Stimulated activated CD8-positive, alpha-beta memory T cell treated with anti-CD3 and anti-CD28 coated beads, Interleukin-4, amount 100 ng/mL, for 24 hours (primary cell): ENCODE data around the gene VSIR.
A peak's percentile ranks its signal among the peaks of the same experiment; 100 is the strongest.

Source experiments
- DNase-seq: peaks from one replicate; pipeline ENCODE4 v3.0.0-alpha.2; 2020; ENCODE audit warnings: low read depth

Gene VSIR

DNA sequence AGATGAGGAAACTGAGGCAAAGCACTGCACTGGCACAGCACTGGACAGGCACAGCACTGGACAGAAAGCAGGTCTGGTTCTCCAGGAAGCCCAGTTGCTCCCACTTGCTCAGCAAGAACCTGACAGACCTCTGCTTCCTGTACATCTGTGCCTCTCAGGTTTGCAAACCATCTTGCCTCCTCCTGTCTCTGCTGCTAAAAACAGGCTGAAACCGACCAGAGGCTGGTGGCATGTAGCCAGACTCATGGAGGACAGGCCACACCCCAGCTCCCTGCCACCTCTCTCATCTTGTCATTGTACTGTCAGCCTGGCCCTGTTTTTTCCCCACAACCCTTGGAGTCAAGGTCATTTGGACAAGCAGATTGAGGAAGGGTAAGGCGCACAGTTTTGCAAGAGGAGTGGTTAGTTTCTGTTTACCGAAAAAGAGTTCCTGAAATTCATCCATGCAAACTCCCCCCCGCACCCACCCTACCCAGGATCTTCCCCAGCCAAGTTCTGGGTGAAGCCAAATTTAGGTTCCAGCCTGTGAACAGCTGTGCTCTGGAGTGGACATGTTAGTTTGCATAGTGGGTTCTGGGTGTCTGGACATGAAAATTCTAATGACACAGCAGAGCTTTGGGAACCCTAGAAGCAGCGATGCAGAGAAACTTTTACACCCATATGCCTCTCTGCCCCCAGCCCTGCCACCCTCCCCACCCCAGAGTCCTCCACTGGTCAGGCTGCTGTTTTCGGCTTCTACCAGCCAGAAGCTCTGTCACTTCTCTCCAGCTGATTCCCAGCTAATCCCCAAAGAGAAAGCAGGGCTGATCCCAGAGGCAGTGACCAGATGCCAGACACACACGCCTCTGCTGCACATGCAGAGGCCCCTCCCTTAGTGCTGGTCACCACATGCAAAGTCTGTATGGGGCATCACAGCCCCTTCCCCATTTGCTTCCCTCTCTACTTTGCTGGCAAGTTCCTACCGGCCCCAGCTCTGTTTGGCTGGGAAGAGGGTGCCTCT lies 45.3 kb downstream of the VSIR start:
- no peak for DNase-seq

DNA sequence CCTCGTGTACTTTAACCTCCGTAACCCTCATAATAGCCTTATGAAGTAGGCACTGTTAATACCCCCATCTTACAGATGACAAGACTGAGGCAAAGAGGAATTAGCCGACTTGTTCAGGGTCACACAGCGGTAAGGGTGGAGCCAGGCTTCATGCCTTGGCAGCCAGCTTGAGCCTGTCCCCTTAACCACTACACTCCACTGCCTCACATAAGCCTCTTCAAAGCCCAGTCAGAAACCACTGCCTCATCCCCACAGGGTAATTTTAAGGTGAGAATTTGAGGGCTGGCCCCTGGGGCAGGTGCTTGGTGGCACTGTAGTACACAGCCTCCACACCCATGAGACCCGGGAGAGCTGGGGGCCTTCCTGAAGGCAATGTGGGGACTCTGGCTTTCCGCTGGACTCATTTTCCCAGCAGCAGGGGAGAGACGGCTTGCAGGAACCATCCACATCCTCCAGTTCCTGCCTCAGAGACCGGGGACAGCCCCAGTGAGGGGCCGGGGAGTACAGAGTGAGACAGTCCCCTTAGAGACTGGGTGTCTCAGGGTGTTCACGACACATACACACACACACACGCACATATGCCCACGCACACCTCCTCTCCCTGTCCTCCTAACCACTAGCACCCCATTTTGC lies 46.1 kb downstream of the VSIR start:
- no peak for DNase-seq

DNA sequence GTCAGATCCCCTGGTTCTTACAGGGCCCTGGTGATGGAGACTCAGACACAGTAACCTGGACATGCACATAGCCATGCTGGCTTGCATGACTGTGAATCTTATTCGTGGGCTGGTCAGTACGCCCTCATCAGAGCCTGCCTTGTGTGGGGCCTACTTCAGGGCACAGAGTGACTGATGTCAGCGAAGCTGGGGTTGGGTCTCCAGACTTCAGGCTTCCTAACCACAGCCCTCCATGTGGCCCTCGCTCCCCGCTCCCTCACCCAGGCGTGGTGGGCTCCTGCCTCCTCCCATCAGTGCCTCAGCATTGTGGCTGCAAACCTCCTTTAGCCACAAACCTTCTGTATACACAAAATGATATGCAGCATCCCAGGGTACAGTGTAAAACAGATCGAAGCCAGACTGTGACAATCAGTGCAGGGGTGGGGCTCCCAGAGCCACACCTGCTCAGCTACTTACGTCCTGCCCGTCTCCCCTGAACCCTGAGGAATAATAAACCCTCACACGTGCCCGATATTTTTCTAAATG lies 46.7 kb downstream of the VSIR start:
- DNase-seq = peak; percentile 44

DNA sequence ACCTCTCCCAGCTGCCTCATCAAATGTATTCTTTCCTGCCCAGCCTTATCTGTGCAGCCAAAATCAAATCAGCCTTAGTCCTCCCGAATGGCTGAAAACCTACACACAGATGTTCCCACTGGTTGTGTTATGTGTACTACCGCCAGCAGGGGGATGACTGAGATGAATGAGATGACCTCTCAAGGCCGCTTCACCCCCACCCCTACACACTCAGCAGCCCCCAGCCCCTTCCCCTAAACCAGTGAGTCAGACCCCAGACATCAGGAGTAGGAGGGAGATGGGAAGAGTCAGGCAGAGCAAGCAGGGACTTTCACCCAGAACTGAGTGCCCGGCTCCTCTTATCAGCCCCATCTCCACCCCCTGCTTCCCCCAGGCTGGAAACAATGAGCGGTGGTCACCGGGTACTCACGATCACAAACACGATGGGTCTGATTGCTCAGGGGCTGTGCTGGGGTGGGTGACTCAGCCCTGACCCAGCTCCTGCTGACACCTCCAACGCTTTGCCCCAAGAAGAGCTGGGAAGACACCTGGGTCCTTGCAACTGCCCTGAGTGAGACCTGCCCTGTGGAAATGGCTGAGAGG lies 47.2 kb downstream of the VSIR start:
- DNase-seq = peak; percentile 68

DNA sequence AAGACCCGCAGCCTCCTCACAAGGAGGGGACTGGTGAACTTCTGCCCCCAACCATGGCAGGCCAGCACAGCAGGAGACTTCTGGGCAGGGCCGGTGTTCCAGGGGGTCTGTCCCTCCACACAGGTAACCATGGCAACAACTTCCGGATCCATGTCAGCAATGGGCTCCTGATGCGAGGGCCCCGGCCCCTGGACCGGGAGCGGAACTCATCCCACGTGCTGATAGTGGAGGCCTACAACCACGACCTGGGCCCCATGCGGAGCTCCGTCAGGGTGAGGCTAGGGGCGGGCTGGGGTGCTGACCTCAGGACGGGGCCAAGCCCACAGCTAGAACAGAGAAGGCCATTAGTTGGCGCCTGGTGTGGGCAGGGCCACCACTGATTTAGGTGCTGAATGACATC lies 48.1 kb downstream of the VSIR start:
- no peak for DNase-seq

DNA sequence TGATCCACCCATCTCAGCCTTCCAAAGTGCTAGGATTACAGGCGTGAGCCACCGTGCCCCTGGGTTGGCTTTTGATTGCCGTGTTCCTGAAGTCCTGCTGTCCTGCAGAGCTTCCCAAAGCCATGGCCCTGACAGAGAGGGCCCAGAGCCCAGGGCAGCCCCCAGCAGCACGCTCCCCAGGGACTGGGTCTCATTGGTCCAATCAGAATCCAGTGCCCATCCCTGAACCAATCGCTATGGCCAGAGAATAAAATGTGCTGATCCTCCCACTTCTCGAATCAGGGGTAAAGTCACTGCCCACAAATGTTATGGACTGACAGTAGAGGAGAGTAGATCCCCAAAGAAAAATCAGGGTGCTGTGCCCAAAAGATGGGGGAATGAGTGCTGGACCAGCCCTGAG lies 48.8 kb downstream of the VSIR start:
- DNase-seq = no peak

DNA sequence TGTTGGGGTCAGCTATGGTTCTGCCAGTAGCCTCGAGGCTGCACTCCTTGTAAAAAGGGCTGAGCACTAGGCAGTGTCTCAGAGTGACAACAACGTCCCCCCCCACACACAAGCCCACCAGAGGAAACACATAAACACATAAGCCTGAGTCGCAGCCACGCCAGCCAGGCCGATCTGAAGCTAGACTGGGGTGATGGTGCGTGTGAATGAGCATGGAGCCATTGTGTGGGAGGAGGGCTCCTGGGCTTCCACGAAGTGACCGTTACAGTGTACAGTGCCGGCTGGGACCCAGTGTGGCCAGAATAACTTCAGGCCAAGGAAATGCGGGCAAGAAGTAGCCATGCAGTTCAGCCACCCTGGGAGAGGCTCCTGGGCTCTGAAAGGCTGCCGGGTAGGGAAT lies 50.0 kb downstream of the VSIR start:
- DNase-seq = no peak

DNA sequence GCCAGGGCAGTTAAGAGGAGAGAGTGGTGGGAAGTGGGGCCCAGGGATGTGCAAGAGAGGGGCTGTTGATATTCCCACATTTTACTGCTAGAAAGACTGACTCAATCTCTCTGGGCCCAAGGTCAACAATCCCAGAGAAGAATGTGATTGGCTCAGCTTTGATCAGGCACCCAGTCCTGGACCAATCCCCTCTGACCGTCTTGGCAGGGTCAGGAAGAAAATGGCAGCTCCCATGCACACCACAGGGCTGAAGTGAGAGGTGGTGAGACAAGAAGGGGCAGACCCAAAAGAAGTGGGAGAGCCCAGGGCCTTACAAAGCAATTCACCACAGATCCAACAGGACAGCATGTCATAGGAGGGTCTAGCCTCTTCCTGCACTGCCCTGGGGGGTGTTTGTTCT lies 50.5 kb downstream of the VSIR start:
- DNase-seq = no peak

DNA sequence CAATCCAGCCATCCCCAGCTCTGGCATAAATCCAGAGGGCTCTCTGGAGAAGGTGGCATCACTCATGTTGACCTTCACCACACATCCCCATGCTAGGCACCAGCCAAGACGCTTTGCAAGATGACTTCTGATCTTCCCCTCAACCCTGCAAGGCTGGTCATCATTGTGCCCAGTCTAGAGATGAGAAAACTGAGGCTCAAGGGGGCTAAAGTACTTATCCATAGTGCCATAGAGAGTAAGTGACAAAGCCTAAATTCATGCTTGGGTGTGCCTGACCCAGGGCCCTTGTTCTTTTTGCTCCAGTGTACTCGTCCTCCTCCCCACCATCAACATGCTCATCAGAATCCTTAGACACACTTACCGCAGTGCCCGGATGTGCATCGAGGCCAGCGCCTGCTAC lies 52.0 kb downstream of the VSIR start:
- no peak for DNase-seq

DNA sequence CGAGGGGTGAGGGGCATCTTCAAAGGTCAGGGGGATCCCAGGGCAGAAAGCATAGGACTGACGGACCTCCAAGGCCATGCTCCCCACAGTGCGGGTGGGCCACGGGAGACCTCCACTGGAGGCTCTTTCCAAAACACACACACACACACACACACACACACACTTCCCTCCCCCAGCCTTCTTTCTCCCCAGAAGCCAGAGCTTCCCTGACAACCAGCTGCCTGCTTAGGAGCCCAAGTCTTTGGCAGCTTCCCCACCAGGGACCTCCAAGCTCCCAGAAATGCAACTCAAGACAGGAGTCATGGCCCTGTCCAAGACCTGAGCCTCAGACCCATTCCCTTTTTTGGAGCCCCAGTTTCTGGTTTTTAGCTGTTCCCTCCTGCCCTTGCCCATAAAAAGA lies 53.0 kb downstream of the VSIR start:
- DNase-seq = no peak

DNA sequence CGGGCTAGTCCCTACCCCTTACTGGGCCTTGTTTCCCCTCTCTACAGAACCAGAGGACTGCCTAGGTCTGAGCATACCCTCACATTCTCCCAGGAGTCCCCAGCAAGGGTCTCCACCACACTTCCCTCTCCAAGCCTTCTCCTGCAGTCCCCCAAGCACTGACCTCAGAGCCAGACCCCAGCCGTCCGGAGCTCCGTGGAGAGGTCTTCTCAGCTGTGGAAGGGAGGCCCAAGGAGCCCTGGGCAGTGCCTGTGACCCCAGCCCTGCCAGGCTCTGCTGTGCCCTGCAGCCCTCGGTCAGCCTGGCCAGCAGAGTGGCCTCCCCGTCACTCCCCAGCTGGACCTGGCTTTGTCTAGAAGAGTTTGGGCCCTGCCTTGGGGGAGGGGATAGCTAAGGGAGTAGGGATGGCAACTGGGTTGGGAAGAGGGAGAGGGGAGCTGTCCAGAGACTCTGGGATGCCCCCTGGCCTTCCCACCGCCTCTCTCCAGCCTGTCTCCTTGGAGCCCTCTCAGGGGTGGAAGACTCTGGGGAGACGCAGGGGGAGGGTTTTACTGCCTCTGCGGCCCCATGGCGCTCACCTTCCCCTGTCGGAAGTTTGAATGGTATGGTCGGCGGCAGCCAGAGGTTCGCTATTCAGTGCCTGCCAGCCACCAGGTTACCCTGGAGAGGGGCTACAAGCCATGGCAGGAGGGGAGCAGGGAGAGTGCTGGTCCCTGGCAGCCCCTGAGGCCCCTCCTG lies 53.7 kb downstream of the VSIR start, which contains the start of gene C10orf105:
TSS of gene C10orf105 (minus strand) at position 315 of the 738 bp plus-strand sequence. CDS start 3,441 bp downstream, outside the sequence.
- no peak for DNase-seq

DNA sequence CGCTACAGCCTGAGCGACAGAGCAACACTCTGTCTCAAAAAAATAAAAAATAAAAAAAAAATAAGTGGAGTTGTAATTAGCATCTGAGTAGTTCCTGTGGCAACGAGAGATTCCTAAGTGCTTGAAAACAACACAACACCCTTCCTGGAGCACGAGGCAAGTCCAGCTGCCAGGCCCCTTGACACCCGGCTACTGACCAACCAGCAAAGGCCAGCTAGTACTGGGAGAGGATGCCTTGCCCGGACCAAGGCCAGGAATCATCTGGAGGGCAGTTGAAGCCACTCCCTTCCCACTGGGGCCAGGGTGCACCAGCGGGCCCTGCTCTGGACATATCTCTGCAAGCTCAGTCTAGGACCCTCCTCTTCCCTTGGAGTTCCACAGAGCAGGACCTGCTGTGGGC lies 54.3 kb downstream of the VSIR start:
- no peak for DNase-seq

DNA sequence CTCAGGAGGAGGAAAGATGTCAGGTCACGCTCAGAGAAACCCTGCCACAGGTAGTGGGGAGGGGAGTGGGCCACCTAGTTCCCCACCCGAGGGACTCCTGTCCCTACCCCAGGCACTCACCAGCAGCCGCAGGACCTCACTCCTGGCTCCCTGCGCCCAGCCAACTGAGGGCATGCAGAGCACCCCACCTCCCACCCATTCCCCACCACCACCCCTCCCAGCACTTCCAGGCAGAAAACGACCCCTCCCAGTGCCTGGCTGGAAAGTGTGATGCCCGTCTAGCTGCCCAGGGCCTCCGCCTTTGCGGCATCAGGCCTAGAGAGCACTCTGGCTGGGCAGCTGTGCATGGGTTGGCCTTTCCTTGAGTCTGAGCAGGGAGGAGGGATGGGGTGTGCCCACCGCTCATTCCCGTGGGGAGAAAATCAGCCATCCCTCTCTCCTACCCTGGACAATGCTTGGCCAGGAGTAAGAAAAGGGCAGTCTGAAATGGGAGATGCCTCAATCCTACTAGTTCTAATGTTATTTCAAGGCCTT lies 55.1 kb downstream of the VSIR start:
- DNase-seq = no peak

DNA sequence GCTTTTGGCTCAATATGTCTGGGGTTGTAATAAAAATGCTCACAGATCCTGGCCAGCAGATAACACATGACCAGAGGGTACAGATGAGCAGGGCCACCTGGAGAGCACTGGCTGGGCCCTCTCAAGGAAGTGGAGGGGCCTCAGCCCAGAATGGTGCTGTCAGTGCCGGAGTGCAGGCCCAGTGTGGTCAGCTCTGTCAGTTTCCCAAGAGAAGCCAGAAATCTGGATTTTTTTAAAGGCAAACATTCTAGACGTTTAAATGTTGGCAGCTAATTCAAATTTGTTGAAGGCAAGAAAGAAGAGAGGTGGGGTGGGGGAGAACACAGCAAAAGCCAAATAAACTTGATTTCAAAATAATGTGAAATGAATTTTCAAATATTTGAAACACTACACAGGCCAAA lies 55.8 kb downstream of the VSIR start:
- DNase-seq = no peak

DNA sequence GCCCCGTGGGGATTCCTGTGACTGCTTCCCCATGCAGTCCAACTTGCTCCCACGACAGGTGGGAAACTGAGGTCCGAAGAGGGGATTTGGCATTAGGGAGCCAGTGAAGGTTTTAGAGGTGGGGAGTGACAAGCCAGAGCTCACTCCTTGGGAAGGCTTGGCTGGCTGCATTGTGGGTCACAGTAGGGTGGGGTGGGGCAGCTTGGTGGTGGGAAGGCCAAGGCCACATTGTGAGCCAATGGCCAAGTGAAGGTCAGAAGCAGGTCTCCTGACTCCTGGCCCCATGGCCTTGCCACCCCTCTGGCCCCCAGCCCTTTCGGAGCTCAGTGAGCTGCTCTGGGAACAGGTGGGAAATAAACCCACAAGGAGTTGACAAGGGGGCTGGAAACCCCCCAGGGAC lies 56.3 kb downstream of the VSIR start:
- DNase-seq = no peak

DNA sequence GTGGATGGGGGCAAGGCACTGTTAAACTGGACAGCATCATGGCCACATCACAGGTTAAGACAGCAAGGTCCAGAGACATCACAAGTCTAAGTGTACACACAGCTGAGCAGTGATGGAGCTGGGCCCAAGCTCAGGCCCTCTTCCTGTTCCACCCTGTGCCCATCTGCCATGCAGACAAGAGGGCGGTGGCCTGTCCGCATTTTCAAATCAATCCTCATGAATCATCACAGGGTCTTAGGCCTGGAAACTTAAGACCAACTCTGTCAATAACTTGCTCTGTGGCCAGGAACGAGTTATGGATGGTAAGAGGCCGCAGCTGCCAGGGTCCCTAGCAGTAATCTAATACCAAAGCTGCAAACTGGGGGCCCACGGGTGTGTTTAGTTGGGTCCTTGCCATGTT lies 56.9 kb downstream of the VSIR start:
- no peak for DNase-seq

DNA sequence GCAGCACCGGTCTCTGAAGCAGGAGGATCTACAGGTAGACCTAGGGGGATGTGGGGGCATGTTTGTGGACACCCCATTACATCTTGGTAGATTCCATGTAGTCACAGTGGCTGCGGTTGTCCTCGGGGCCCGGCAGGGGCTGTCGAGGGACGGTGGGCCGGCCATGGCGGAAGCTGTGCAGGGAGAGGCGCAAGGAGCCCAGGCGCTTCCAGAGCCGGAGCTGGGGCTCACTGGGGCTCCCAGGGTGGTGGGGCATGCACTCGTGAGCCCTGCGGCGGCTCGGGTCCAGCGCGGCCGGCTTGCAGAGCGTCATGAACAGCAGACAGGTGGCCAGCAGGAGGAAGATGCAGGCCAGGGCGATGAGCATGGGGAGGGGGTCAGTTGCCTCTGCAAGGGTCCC lies 57.5 kb downstream of the VSIR start:
- no peak for DNase-seq

DNA sequence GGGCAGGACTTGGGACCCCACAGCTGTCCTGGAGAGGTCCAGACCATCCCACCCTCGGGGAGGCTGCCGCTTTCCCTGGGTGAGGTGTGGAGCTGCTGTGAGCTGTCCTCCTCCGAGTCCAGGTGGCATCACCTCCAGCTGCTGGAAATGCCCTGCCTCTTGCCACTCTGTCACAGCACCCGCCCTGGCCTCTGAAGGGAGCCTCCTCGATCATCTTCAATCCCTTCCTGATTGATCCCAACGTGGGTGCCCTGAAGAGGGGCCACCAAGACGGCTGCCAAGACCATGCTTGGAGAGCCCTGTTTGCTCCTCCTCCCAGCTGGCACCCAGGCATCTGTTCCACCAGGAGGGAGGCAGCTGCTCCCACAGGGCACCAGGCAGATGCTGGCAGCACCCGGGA lies 58.3 kb downstream of the VSIR start:
- DNase-seq = no peak

DNA sequence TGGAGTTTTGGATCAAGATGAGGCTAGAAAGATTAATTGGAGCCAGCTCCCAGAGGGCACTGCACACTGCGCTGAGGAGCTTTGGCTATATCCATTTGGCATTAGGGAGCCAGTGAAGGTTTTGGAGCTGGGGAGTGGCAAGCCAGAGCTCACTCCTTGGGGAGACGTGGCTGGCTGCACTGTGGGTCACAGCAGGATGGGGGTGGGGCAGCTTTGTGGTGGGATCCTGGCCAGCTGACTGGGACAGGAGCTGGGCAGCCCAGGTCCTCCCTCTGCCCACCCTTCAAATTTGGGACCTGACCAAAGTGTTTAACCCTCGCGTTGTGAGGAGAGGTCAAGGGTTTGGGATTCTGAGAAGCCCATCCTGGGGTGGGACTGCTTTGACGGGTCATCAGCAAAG lies 58.7 kb downstream of the VSIR start:
- DNase-seq = no peak

DNA sequence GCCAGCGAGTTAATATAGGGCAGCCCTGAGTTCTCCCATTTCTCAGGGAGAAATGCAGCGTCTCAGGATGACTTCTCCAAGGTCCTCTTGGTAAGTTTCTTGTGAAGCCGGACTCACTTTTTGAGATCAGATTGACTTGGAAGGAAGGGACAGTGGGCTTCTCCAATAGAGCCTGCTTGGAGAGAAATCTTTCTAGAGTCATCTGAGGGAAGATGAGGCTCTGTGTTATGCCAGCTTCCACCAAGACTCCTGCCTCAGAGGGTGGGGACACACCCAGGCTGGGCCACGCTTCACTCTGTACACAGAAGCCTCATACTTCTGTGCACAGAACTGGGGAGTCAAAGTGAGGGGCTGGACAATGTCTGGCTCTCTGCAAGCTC lies 59.3 kb downstream of the VSIR start:
- no peak for DNase-seq

DNA sequence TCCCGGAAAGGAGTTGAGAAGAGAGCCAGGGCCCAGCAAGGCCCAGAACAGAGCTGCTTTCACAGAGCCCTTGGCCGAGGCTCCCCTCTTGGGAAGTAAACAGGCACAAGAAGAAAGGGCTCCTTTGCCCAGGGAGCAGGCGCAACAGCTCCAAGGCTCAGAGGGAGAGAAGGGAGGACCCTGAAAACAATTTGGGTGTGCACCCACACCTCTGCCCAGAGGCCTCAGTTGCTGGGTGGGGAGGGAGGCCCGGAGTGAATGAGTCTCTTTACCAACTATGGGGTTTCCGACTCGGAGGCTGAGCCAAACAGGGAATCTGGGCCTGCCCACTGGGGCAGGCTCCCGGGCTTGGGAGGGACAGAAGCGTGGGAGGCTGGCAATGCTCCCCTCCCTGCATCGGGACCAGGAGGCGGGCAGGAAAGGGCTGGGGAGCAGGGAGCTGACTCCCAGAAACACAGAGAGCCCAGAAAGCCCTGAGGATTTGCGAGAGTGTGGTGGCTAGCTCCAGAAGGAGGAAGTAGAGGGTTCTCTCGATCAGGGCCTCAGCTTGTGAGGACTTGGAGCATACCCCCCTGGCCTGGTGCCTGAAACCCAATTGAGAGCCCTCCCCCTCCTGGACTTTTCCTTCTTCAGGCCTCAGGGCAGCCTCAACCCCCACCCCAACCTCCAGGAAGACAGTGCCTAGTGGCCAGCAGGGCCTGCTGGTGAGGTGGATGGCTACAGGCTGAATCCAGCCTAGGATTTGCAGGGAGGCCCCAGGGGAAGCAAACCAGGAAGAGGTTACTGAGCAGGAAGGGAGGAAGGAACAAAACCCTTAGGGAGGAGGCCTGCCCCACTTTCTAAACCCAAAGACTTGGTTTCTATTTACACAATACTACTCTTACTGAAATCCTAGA lies 59.9 kb downstream of the VSIR start:
- no peak for DNase-seq
